ENCODE data around the gene ZNF808. TPM values are rescaled to one million over a fixed set of nuclear protein-coding genes. Genes with fewer than 3 reads are reported as not detected.
"Not testable (repeated sequence)": the region's sequence is repeated elsewhere in the genome, so short reads cannot be mapped to it uniquely, and the experiment has no call there.

The ZNF808 gene
- total RNA-seq, 4 donors from 2014 or later, result 3.4 to 12.9 (median 7.9) TPM

DNA sequence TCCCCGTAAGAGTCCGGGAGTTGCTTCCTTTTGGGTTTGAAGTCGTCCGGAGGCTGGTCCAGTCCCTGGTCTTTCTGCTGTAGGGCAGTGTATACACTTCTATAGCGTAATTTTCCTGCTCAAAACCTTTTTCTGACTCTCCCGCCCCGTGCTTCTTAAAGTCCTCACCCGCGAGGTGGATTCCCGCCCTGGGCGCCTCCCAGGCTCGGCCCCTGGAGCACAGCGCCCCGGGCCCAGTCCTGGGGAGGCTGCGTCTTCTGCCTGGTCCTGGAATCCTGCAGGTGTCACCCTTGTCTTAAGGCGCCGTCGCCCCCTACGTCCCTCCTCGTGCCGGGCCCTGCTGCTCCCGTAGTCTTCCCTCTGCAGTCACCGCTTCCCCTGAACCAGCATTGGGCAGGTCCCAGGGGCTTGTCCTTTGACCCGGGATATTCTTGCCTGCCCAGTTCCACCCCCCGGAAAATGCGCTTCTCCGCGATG is 34.4 kb upstream of the ZNF808 start:
- Histone ChIP-seq H3K4me3 (no peak overlapping the region), H3K9me3 (peaks cover 0 to 7% (median 0%) of the 10 kb centered on the region in 3 donors), H3K36me3 (peaks cover 0 to 4% of the 10 kb centered on the region in 2 donors), H3K27me3 (peaks cover 0 to 4% (median 0%) of the 10 kb centered on the region in 3 donors), H3K27ac (no peak overlapping the region), H3K4me1 (no peaks in the 10 kb centered on the region)
- intact Hi-C loops (cut with DNase I; ENCODE audit: low total_unique reads), result no loop called here
- DNase-seq (no peak), ATAC-seq (no peak)
- in situ Hi-C loops (cut with MboI; ENCODE audit: low sequenced_read_pairs in 4 of 4), result no loop called here
- TF ChIP-seq CTCF (IDR thresholded peaks at IDR 0.05 in 4 of 5, conservative IDR thresholded peaks at IDR 0.05 in 1 of 5), result no peak
- no peak for TF ChIP-seq POLR2A (IDR thresholded peaks at IDR 0.05)

DNA sequence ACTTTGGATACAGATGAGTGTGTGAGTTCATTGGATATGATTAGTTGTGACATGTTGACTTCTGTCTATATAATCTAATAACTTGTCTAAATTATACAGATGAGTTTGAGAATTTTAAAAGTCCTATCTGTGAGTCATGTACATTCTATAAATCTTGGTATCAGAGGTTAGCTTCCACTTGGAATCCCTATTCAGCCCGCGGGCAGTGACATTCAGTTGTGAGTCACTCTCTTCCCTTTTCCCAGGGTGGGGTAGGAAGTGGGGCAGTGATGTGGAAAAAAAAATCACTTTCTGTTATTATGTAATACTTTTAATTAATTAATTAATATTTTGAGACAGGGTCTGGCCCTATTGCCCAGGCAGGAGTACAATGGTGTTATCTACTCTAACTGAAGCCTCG is 33.0 kb upstream of the ZNF808 start:
- peaks cover 0 to 3% (median 0%) of the 10 kb centered on the region in 3 donors for H3K9me3 ChIP-seq
- in situ Hi-C loops (cut with MboI; ENCODE audit: low sequenced_read_pairs in 4 of 4), result no loop called here
- H3K4me1 ChIP-seq, result no peaks in the 10 kb centered on the region
- DNase-seq (no peak), ATAC-seq (no peak)
- peaks cover 0 to 4% (median 0%) of the 10 kb centered on the region in 3 donors for H3K27me3 ChIP-seq
- H3K27ac ChIP-seq, result no peak overlapping the region
- no peak overlapping the region for H3K4me3 ChIP-seq
- peaks cover 0 to 4% of the 10 kb centered on the region in 2 donors for H3K36me3 ChIP-seq
- TF ChIP-seq CTCF (IDR thresholded peaks at IDR 0.05 in 4 of 5, conservative IDR thresholded peaks at IDR 0.05 in 1 of 5) (no peak), POLR2A (IDR thresholded peaks at IDR 0.05) (no peak)
- intact Hi-C loops (cut with DNase I; ENCODE audit: low total_unique reads), result no loop called here

- Histone ChIP-seq H3K4me1 (no peaks in the 10 kb centered on the region), H3K9me3 (no peaks in the 10 kb centered on the region), H3K27ac (no peak overlapping the region), H3K4me3 (no peak overlapping the region), H3K36me3 (peaks cover 0 to 4% of the 10 kb centered on the region in 2 donors), H3K27me3 (no peaks in the 10 kb centered on the region)
- ATAC-seq (no peak), DNase-seq (no peak)
- intact Hi-C loops (cut with DNase I; ENCODE audit: low total_unique reads) (no loop called here), in situ Hi-C loops (cut with MboI; ENCODE audit: low sequenced_read_pairs in 4 of 4) (no loop called here)
- no peak for TF ChIP-seq CTCF (IDR thresholded peaks at IDR 0.05 in 4 of 5, conservative IDR thresholded peaks at IDR 0.05 in 1 of 5)
These were observed 28.9 kb upstream of the ZNF808 start for GRCh38 chr19:52498571-52498970.

GRCh38 chr19:52500474-52500873 is 27.0 kb upstream of the ZNF808 start:
- H3K9me3 ChIP-seq; in situ Hi-C loops (cut with MboI; ENCODE audit: low sequenced_read_pairs in 4 of 4); H3K27me3 ChIP-seq; intact Hi-C loops (cut with DNase I; ENCODE audit: low total_unique reads); ATAC-seq; H3K4me3 ChIP-seq; H3K27ac ChIP-seq; H3K36me3 ChIP-seq; DNase-seq; H3K4me1 ChIP-seq: not testable (repeated sequence)

- H3K36me3 ChIP-seq; H3K4me1 ChIP-seq; DNase-seq; in situ Hi-C loops (cut with MboI; ENCODE audit: low sequenced_read_pairs in 4 of 4); H3K9me3 ChIP-seq; intact Hi-C loops (cut with DNase I; ENCODE audit: low total_unique reads); H3K27ac ChIP-seq; ATAC-seq; H3K27me3 ChIP-seq; H3K4me3 ChIP-seq: not testable (repeated sequence)
These were observed 26.5 kb upstream of the ZNF808 start for GRCh38 chr19:52500991-52501390.

DNA sequence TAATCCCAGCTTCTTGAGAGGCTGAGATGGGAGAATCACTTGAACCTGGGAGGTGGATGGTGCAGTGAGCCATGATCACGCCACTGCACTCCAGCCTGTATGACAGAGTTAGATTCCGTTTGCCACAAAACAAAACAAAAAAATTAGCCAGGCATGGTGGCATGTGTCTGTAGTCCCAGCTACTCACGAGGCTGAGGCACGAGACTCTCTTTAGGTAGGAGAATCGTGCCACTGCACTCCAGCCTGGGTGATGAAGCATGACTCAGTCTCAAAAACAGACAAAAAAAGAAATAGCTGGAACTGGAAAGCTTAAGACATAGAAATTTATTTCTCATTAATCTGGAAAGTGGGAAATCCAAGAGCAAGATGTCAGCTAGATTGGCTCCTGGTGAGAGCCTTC is 20.2 kb upstream of the ZNF808 start:
- TF ChIP-seq CTCF (IDR thresholded peaks at IDR 0.05 in 4 of 5, conservative IDR thresholded peaks at IDR 0.05 in 1 of 5), result no peak
- no peak for TF ChIP-seq POLR2A (IDR thresholded peaks at IDR 0.05)
- intact Hi-C loops (cut with DNase I; ENCODE audit: low total_unique reads), result no loop called here
- Histone ChIP-seq H3K27me3 (no peaks in the 10 kb centered on the region), H3K4me1 (no peaks in the 10 kb centered on the region), H3K27ac (no peak overlapping the region), H3K36me3 (peaks cover 0 to 4% of the 10 kb centered on the region in 2 donors), H3K4me3 (no peak overlapping the region), H3K9me3 (no peaks in the 10 kb centered on the region)
- DNase-seq (no peak), ATAC-seq (no peak)
- in situ Hi-C loops (cut with MboI; ENCODE audit: low sequenced_read_pairs in 4 of 4), result no loop called here
